Osteocyte (in vitro differentiated cells): Measurements from ENCODE around the gene PCP2. TPM values are rescaled to one million over a fixed set of nuclear protein-coding genes. Genes with fewer than 3 reads are reported as not detected.

Source experiments
- DNase-seq: peaks from one replicate; pipeline ENCODE4 v3.0.0; 2021; ENCODE audit warnings: mixed read lengths; ENCODE audit not compliant: unreplicated experiment; ENCODE audit errors: extremely low spot score
- H3K27ac Mint-ChIP-seq: one replicate; pipeline ENCODE4 v1.8.0; 2021; ENCODE audit warnings: mild to moderate bottlenecking, mixed read lengths; ENCODE audit not compliant: unreplicated experiment
- H3K27me3 Mint-ChIP-seq: one replicate; pipeline ENCODE4 v1.8.0; 2021; ENCODE audit warnings: mixed read lengths; ENCODE audit not compliant: unreplicated experiment
- H3K36me3 Mint-ChIP-seq: one replicate; pipeline ENCODE4 v1.8.0; 2021; ENCODE audit warnings: mixed read lengths; ENCODE audit not compliant: unreplicated experiment
- H3K4me1 Mint-ChIP-seq: one replicate; pipeline ENCODE4 v1.8.0; 2021; ENCODE audit warnings: mixed read lengths; ENCODE audit not compliant: unreplicated experiment
- H3K4me3 Mint-ChIP-seq: one replicate; pipeline ENCODE4 v1.8.0; 2021; ENCODE audit warnings: mild to moderate bottlenecking, moderate library complexity, mixed read lengths; ENCODE audit not compliant: unreplicated experiment
- H3K9me3 Mint-ChIP-seq: one replicate; pipeline ENCODE4 v1.8.0; 2021; ENCODE audit warnings: mixed read lengths; ENCODE audit not compliant: unreplicated experiment
- CTCF ChIP-seq: fragments of 200-600 bp; sonication (generic); IDR thresholded peaks from 2 replicates; pipeline ENCODE4 v1.5.0; 2021; ENCODE audit warnings: antibody characterized with exemption, mild to moderate bottlenecking, moderate library complexity
- total RNA-seq: library from RNA; stranded (reverse); gene quantifications from 2 replicates; pipeline ENCODE4 v1.2.1, GENCODE V29; 2021

The PCP2 gene
- total RNA-seq, 1 donor from 2014 or later = not detected

GRCh38 chr19:7628589-7629311 lies 4.8 kb downstream of the PCP2 start:
- peaks cover 30% of the 10 kb centered on the region for H3K4me1 Mint-ChIP-seq
- no peaks in the 10 kb centered on the region for H3K27me3 Mint-ChIP-seq
- H3K36me3 Mint-ChIP-seq = no peaks in the 10 kb centered on the region
- H3K4me3 Mint-ChIP-seq = peak overlapping the region; percentile 96
- TF ChIP-seq CTCF = no peak
- DNase-seq = no peak
- peak overlapping the region; percentile 97 for H3K27ac Mint-ChIP-seq
- no peaks in the 10 kb centered on the region for H3K9me3 Mint-ChIP-seq

GRCh38 chr19:7627166-7627565 lies 6.4 kb downstream of the PCP2 start:
- DNase-seq = no peak
- Mint-ChIP-seq H3K4me1 (peaks cover 30% of the 10 kb centered on the region), H3K4me3 (peak overlapping the region; percentile 22), H3K9me3 (no peaks in the 10 kb centered on the region), H3K27me3 (no peaks in the 10 kb centered on the region), H3K36me3 (peaks cover 7% of the 10 kb centered on the region), H3K27ac (no peak overlapping the region)
- TF ChIP-seq CTCF = no peak

GRCh38 chr19:7625763-7626372 lies 7.7 kb downstream of the PCP2 start:
- H3K27ac Mint-ChIP-seq = no peak overlapping the region
- H3K9me3 Mint-ChIP-seq = no peaks in the 10 kb centered on the region
- H3K36me3 Mint-ChIP-seq = peaks cover 13% of the 10 kb centered on the region
- no peaks in the 10 kb centered on the region for H3K27me3 Mint-ChIP-seq
- DNase-seq = no peak
- TF ChIP-seq CTCF = no peak
- no peak overlapping the region for H3K4me3 Mint-ChIP-seq
- H3K4me1 Mint-ChIP-seq = peaks cover 27% of the 10 kb centered on the region

GRCh38 chr19:7624810-7625209 lies 8.7 kb downstream of the PCP2 start:
- no peak overlapping the region for H3K4me3 Mint-ChIP-seq
- H3K27ac Mint-ChIP-seq = no peak overlapping the region
- H3K9me3 Mint-ChIP-seq = no peaks in the 10 kb centered on the region
- H3K27me3 Mint-ChIP-seq = no peaks in the 10 kb centered on the region
- peaks cover 18% of the 10 kb centered on the region for H3K4me1 Mint-ChIP-seq
- peaks cover 14% of the 10 kb centered on the region for H3K36me3 Mint-ChIP-seq
- no peak for DNase-seq
- no peak for TF ChIP-seq CTCF
